Stimulated activated CD4-positive, alpha-beta T cell treated with anti-CD3 and anti-CD28 coated beads, Interleukin-12 subunit alpha, Interleukin-12 subunit beta, amount 100 ng/mL, for 4 hours (primary cell): ENCODE measurements around the gene EIF1.

Experiments used
- DNase-seq: peaks from one replicate; pipeline ENCODE4 v3.0.0-alpha.2; 2020

The EIF1 gene

DNA sequence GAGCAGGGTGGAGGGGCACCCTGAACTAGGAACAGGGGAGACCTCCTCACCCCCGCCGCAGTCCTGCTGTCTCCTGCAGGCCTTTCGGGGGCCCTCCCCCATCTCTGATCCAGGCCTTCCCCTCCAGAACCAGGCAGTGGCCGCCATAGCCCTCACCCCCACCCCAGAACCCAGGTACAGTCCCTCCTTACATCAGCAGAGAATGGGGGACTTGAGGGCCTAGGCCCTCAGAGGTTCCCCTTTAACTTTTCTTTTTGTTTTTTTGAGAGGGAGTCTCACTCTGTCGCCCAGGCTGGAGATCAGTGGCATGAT is 50.1 kb downstream of the EIF1 start:
- no peak for DNase-seq

DNA sequence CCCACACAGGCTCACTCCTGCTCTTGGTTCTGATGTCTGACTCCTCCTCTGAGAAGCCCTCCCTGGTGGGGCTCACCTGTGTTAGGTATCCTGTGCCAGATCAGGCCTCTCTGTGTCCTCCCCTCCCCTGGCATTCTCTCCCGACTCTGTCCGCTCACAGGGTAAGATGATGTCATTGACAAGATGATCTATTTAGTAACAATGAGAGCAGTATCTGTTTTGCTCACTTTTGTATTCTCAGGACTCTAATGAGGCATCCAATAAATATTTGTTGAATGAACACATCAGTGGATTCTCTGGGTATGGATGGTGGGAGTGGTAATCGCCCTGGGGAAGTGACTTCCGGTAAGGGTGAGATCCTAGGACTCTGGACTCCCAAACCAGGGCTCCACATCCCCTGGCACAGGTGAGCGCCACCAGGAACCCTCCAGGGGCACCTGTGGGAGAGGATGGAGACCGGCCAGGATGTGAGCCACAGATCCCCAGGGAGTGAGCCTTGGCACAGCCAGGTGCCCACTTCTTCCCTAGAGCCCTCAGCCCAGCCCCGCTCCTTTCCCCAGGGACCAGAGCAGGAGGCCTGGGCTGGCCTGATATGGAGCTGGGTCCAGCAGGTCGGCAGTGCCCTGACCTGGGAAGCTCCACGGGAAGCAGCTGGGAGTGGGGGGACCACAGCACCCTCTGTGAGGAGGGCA is 51.1 kb downstream of the EIF1 start:
- DNase-seq: no peak

DNA sequence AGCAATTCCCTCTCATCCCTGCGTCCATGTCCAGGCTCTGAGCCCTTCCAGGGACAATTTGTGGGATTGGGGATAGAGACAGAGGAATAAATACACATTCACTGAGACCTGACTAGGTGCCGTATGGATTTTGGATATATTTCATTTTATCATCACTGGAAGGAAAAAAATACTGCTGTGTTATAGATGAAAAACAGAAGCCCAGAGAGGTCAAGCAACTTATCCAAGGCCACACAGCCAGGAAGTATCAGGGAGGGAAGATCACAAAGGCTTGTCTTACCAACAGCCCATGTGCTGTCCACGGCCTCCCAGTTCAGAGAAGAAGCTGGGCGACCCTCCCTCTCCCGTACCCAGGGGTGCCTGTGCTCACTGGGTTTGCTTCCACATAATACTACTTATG is 51.8 kb downstream of the EIF1 start:
- no peak for DNase-seq

DNA sequence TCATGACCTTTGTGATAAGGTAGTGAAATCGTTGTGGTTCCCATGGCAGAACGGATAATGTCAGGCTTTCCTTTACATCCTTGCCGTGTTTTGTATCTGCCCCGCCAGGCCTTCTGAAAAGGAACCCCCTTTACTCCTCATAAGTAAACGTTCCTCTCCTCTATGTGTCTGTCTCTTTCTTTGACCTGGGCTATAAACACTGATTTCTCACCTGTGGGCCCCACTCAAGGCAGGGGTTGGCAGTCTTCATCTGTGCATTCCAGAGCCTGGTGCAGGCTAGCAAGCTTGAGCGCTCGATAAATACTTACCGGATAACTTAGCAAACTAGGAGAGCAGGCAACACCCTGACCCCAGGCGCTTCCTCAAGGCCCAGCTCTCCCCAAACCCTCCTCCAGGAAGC is 53.0 kb downstream of the EIF1 start:
- no peak for DNase-seq
